K562 (cell line): Measurements from ENCODE around the gene ARAF. TPM values are rescaled to one million over a fixed set of nuclear protein-coding genes. Genes with fewer than 3 reads are reported as not detected.

Experiments
- ATAC-seq: fragments of 200-7000 bp; cut with Tn5 transposase; 3 replicates; pipeline ENCODE4 v1.9.1; 2020; ENCODE audit warnings: moderate library complexity
- BruUV-seq: library from RNA; stranded (reverse); fragments of 400-500 nt; replicated peaks from 2 replicates; lab custom pipeline; 2021; lab: Mats Ljungman, UMichigan
- CTCF ChIA-PET: fragments of 300-600 bp; formaldehyde crosslinking; extraction: SDS; loops from one replicate; lab custom pipeline; 2021; ENCODE audit warnings: low intra/inter-chr PET ratio; lab: Yijun Ruan, JAX
- POLR2A ChIA-PET: fragments of 300-600, 350-650 bp; sonication (Branson Sonifier 250); formaldehyde crosslinking; extraction: SDS; loops from one replicate; lab custom pipeline; 2021; ENCODE audit warnings: antibody characterized with exemption, inconsistent platforms; lab: Yijun Ruan, JAX
- DNase-seq, 4 experiments: peaks; one replicate each; pipeline versions ENCODE4 v3.0.0 to v3.0.0-alpha.2; 2011 to 2018; ENCODE audit warnings: low spot score in 3 of 4, mixed read lengths in 3 of 4; ENCODE audit errors: extremely low read depth in 1 of 4
- FAIRE-seq: peaks from 2 replicates; lab custom pipeline; 2011; peaks lifted over from hg19 to GRCh38; lab: Jason Lieb, UNC
- H2AFZ ChIP-seq: 2 replicates; pipeline ENCODE4 v1.6.0; 2011; ENCODE audit warnings: low read depth, low read length, control low read depth, inconsistent platforms
- H3K27ac ChIP-seq: fragments of 200-600 bp; 3 replicates; pipeline ENCODE4 v1.8.0; 2011; ENCODE audit warnings: low read depth, mild to moderate bottlenecking, control low read depth, inconsistent platforms, low read length, moderate library complexity, mixed read lengths; ENCODE audit errors: extremely low read depth
- H3K27me3 ChIP-seq, 2 experiments: fragments of 300-600 bp in 1 of 2; 2 replicates in 1 of 2; 3 replicates in 1 of 2; pipeline versions ENCODE4 v1.6.0 to v1.8.0; 2011; ENCODE audit warnings: inconsistent platforms in 2 of 2, low read length in 2 of 2, mild to moderate bottlenecking in 1 of 2, mixed read lengths in 1 of 2, moderate library complexity in 1 of 2; ENCODE audit not compliant: control insufficient read depth in 2 of 2, insufficient read depth in 2 of 2
- H3K36me3 ChIP-seq: fragments of 300-600 bp; 3 replicates; pipeline ENCODE4 v1.8.0; 2011; ENCODE audit warnings: mild to moderate bottlenecking, low read length, inconsistent platforms; ENCODE audit not compliant: control insufficient read depth, insufficient read depth
- H3K4me1 ChIP-seq, 2 experiments: fragments of 200-600 bp in 1 of 2; replicated peaks in 1 of 2; 2 replicates in 1 of 2; 3 replicates in 1 of 2; pipeline versions ENCODE4 v1.5.1 to v1.8.0; 2011; ENCODE audit warnings: inconsistent platforms in 2 of 2, low read length in 2 of 2, mild to moderate bottlenecking in 1 of 2, mixed read lengths in 1 of 2, moderate library complexity in 1 of 2; ENCODE audit not compliant: control insufficient read depth in 2 of 2, insufficient read depth in 2 of 2
- H3K4me2 ChIP-seq: 2 replicates; pipeline ENCODE4 v1.6.1; 2011; ENCODE audit warnings: low read length, control low read depth, inconsistent platforms, mixed read lengths; ENCODE audit not compliant: insufficient read depth
- H3K4me3 ChIP-seq: fragments of 200-600 bp; sonication (generic), shearing (Covaris generic); 2 replicates; pipeline ENCODE4 v1.5.1; 2016; ENCODE audit warnings: control low read depth, inconsistent platforms
- H3K79me2 ChIP-seq: fragments of 200-600 bp; 3 replicates; pipeline ENCODE4 v1.8.0; 2011; ENCODE audit warnings: low read length, inconsistent platforms; ENCODE audit not compliant: control insufficient read depth, insufficient read depth
- H3K9ac ChIP-seq, 2 experiments: 2 replicates each; pipeline versions ENCODE4 v1.6.0 to v1.6.1; 2011; ENCODE audit warnings: low read depth in 2 of 2, low read length in 2 of 2, control low read depth in 1 of 2, inconsistent platforms in 1 of 2, mild to moderate bottlenecking in 1 of 2, mixed read lengths in 1 of 2; ENCODE audit not compliant: insufficient read depth in 1 of 2
- H3K9me1 ChIP-seq: one replicate; pipeline ENCODE4 v1.6.0; 2011; ENCODE audit warnings: inconsistent platforms, mild to moderate bottlenecking, low read length, moderate library complexity; ENCODE audit not compliant: control insufficient read depth, insufficient read depth
- H3K9me3 ChIP-seq: replicated peaks from 2 replicates; pipeline ENCODE4 v1.5.1; 2011; ENCODE audit warnings: low read depth, low read length, inconsistent platforms; ENCODE audit not compliant: control insufficient read depth, insufficient read depth
- H4K20me1 ChIP-seq: replicated peaks from 2 replicates; pipeline ENCODE4 v1.6.1; 2011; ENCODE audit warnings: low read length, inconsistent platforms, mixed read lengths; ENCODE audit not compliant: control insufficient read depth, insufficient read depth
- ARID2 ChIP-seq: fragments of 450-650 bp; IDR thresholded peaks from 2 replicates; pipeline ENCODE4 v1.6.1; 2017; ENCODE audit warnings: antibody characterized with exemption, mild to moderate bottlenecking
- BDP1 ChIP-seq: IDR thresholded peaks from 3 replicates; pipeline ENCODE4 v1.6.1; 2011; ENCODE audit not compliant: insufficient read length, insufficient read depth
- BHLHE40 ChIP-seq: IDR thresholded peaks from 2 replicates; pipeline ENCODE4 v1.6.1; 2011; ENCODE audit warnings: low read length, improper control_type of control experiment
- E4F1 ChIP-seq: fragments of 250-450 bp; sonication (Bioruptor Pico); IDR thresholded peaks from 2 replicates; pipeline ENCODE4 v1.5.0; 2021; ENCODE audit warnings: mild to moderate bottlenecking, borderline replicate concordance
- GTF3C2 ChIP-seq: IDR thresholded peaks from 3 replicates; pipeline ENCODE4 v1.6.1; 2011; ENCODE audit warnings: borderline replicate concordance, mild to moderate bottlenecking, moderate library complexity; ENCODE audit not compliant: insufficient read length; ENCODE audit errors: extremely low read depth
- KLF13 ChIP-seq: fragments of 450-650 bp; IDR thresholded peaks from 2 replicates; pipeline ENCODE4 v1.6.1; 2016; ENCODE audit warnings: missing genetic modification characterization, low read depth, mild to moderate bottlenecking, missing compliant biosample characterization, moderate library complexity, borderline replicate concordance
- NR2C1 ChIP-seq, 2 experiments: fragments of 450-650 bp; IDR thresholded peaks; 2 replicates each; pipeline ENCODE4 v1.6.1; 2017; ENCODE audit warnings: mild to moderate bottlenecking in 2 of 2, antibody characterized with exemption in 1 of 2, inconsistent platforms in 1 of 2, missing compliant biosample characterization in 1 of 2, missing genetic modification characterization in 1 of 2
- PREB ChIP-seq: sonication (generic); formaldehyde crosslinking; IDR thresholded peaks from 2 replicates; pipeline ENCODE4 v1.8.1; 2023; ENCODE audit warnings: mild to moderate bottlenecking, missing genetic modification reagents
- USF1 ChIP-seq: sonication (generic); formaldehyde crosslinking; IDR thresholded peaks from 2 replicates; pipeline ENCODE4 v1.9.0; 2022; ENCODE audit warnings: mild to moderate bottlenecking, missing genetic modification reagents
- ZBED1 ChIP-seq: IDR thresholded peaks from 2 replicates; pipeline ENCODE4 v1.6.1; 2014
- ZNF274 ChIP-seq: IDR thresholded peaks from 2 replicates; pipeline ENCODE4 v1.6.1; 2011; ENCODE audit warnings: low read depth, mild to moderate bottlenecking, low read length, moderate library complexity, borderline replicate concordance
- ZNF41 ChIP-seq: fragments of 250-450 bp; sonication (Bioruptor Pico); conservative IDR thresholded peaks from 2 replicates; pipeline ENCODE4 v1.4.0; 2020; ENCODE audit warnings: mild to moderate bottlenecking
- ZNF644 ChIP-seq: fragments of 200-800 bp; sonication (Bioruptor generic); IDR thresholded peaks from 2 replicates; pipeline ENCODE4 v1.6.1; 2016; ENCODE audit warnings: low read depth, missing genetic modification characterization, missing compliant biosample characterization
- ZNF696 ChIP-seq: fragments of 250-450 bp; sonication (Bioruptor Pico); conservative IDR thresholded peaks from 2 replicates; pipeline ENCODE4 v1.4.0; 2020; ENCODE audit warnings: mild to moderate bottlenecking, moderate library complexity
- ZNF77 ChIP-seq: fragments of 250-450 bp; sonication (Bioruptor Pico); IDR thresholded peaks from 2 replicates; pipeline ENCODE4 v1.5.0; 2020
- WGBS: fragments of 100-300 bp; shearing (Covaris generic); methylation state at CpG from one replicate; pipeline ENCODE4 v1.1.6; 2016; ENCODE audit warnings: low coverage, mixed read lengths; ENCODE audit not compliant: insufficient coverage; ENCODE audit errors: missing lambda C conversion rate; 5-methylcytosine and 5-hydroxymethylcytosine counted together
- in situ Hi-C: fragments of 300-500 bp; cut with MboI; formaldehyde crosslinking; loops from 4 replicates; pipeline ENCODE4 v1.15.0; 2018; ENCODE audit warnings: inconsistent platforms, mixed read lengths
- intact Hi-C: fragments of 100-400 bp; cut with micrococcal nuclease; formaldehyde crosslinking; loops from 2 replicates; pipeline ENCODE4 v1.14.2; 2022
- polyA plus RNA-seq, 8 experiments: library from polyadenylated mRNA; depleted of rRNA in 4 of 8; stranded (reverse) in 5 of 8; unstranded in 3 of 8; fragments of >200 nt; fragmentation: Nextera tagmentation in 2 of 8; fragmentation: Illumina TruSeq in 1 of 8; extraction: Ambion mirVana in 2 of 8; extraction: Trizol in 1 of 8; gene quantifications; 2 replicates each; pipeline versions ENCODE4 v1.2.1 to v1.2.3, GENCODE V29; 2011 to 2014; ENCODE audit warnings: inconsistent platforms in 1 of 8, missing spikeins in 1 of 8
- total RNA-seq, 7 experiments: library from RNA; depleted of rRNA in 6 of 7; stranded (reverse); fragments of >200 nt in 6 of 7; fragmentation: Illumina TruSeq in 2 of 7; extraction: Trizol in 2 of 7; gene quantifications; 2 replicates each; pipeline versions ENCODE4 v1.2.1 to v1.2.3, GENCODE V29; 2011 to 2021; ENCODE audit warnings: low replicate concordance in 1 of 7

The ARAF gene
- total and polyA plus RNA-seq, 9 of the 15 experiments (the other 6 are each of a cell fraction or from before 2014, with no cell fraction given), result 5.5 to 70.0 (median 29.4) TPM

- DNase-seq, result peak in 2 of 4 experiments; percentile 42 to 73
- Histone ChIP-seq H3K9me1 (no peaks in the 10 kb centered on the region), H3K27me3 (no peaks in the 10 kb centered on the region), H3K9me3 (no peaks in the 10 kb centered on the region), H3K4me1 (peaks cover 15 to 25% of the 10 kb centered on the region in 2 experiments), H4K20me1 (0 out of 2 replicates have a peak, but pooled peaks cover 3% of the 10 kb centered on the region), H3K9ac (peak overlapping the region in 1 of 2 experiments; percentile 42; a peak in 2 of 4 replicates), H2AFZ (no peak overlapping the region), H3K36me3 (peaks cover 59% of the 10 kb centered on the region), H3K4me2 (peak overlapping the region; percentile 76), H3K27ac (peak overlapping the region; percentile 75), H3K79me2 (peaks cover 35% of the 10 kb centered on the region), H3K4me3 (no peak overlapping the region; the same call in 1 of the 2 replicates)
- ATAC-seq, result peak; percentile 39
- in situ Hi-C loops (loop anchor here (5.0 kb wide), 1 partner anchor 158 kb away; no protein-coding TSS in a partner anchor), intact Hi-C loops (loop anchor here (2.0 to 5.0 kb wide), 4 partner anchors 83 to 463 kb away; partner anchors contain the start of gene ZNF81)
- peak; percentile 35 for FAIRE-seq
- ChIA-PET CTCF (no interaction called here), POLR2A (no interaction called here)
- no TSS peak for BruUV-seq
- 7% methylated on average over 8 of the region's 8 CpGs for WGBS
- no peak for TF ChIP-seq KLF13 (tag)
- no peak for TF ChIP-seq ARID2
- TF ChIP-seq BDP1, result no peak
- TF ChIP-seq NR2C1 (IDR thresholded peaks at IDR 0.05), result no peak
- TF ChIP-seq NR2C1 (tag; IDR thresholded peaks at IDR 0.05), result 0 out of 2 replicates have a peak, but pooled peaks have one; percentile 22
- no peak for TF ChIP-seq ZNF696 (CRISPR knock-in tag)
- no peak for TF ChIP-seq GTF3C2
- no peak for TF ChIP-seq ZNF77
- TF ChIP-seq ZNF274, result no peak
- no peak for TF ChIP-seq USF1 (CRISPR knock-in tag)
- no peak for TF ChIP-seq ZBED1
- TF ChIP-seq ZNF644, result no peak
- TF ChIP-seq ZNF41, result no peak
- TF ChIP-seq PREB, result no peak
- TF ChIP-seq BHLHE40, result no peak
- no peak for TF ChIP-seq E4F1 (CRISPR knock-in tag)
Measured at GRCh38 chrX:47563801-47564315, 2.9 kb downstream of the ARAF start.
